ENCODE measurements around the gene TNF. TPM values are rescaled to one million over a fixed set of nuclear protein-coding genes. Genes with fewer than 3 reads are reported as not detected.

TNF gene
- total RNA-seq, 2 experiments from 2014 or later = 89.2 to 92.5 TPM

- CTCF ChIA-PET = interaction anchor here (1.1 to 56.2 kb wide), 3 partner anchors 11 to 56 kb away, joined by 3 to 2542 read pairs (median 4); partner anchors contain the start of genes LST1, LTB, NCR3 and TNF
- Mint-ChIP-seq H3K4me1 (ENCODE audit: low read depth) (peaks cover 58% of the 10 kb centered on the region), H3K4me3 (no peak overlapping the region), H3K36me3 (ENCODE audit: low read depth) (peaks cover 87% of the 10 kb centered on the region), H3K9me3 (no peaks in the 10 kb centered on the region), H3K27me3 (no peaks in the 10 kb centered on the region), H3K27ac (peak overlapping the region; percentile 14)
- intact Hi-C loops (cut with micrococcal nuclease) = no loop called here
- TF ChIP-seq CTCF (IDR thresholded peaks at IDR 0.05) = no peak
- no peak for ATAC-seq
- DNase-seq = no peak
- POLR2A ChIA-PET = interaction anchor here (0.8 to 2.1 kb wide), 5 partner anchors 19 to 89 kb away, joined by 3 to 11 read pairs (median 7); partner anchors contain the start of gene MICB
These were observed 39.6 kb upstream of the TNF start for GRCh38 chr6:31535538-31536324.

GRCh38 chr6:31538805-31539400 is 36.5 kb upstream of the TNF start:
- POLR2A ChIA-PET = interaction anchor here (0.6 to 6.0 kb wide), 12 partner anchors 9 to 113 kb away, joined by 3 to 97 read pairs (median 4); partner anchors contain the start of genes LTB, MCCD1, PRRC2A and TNF
- H3K4me3 Mint-ChIP-seq = peak overlapping the region; percentile 81
- H3K4me1 Mint-ChIP-seq (ENCODE audit: low read depth) = peaks cover 52% of the 10 kb centered on the region
- no peak for TF ChIP-seq CTCF (IDR thresholded peaks at IDR 0.05)
- no peaks in the 10 kb centered on the region for H3K9me3 Mint-ChIP-seq
- H3K27ac Mint-ChIP-seq = peak overlapping the region; percentile 95
- intact Hi-C loops (cut with micrococcal nuclease) = no loop called here
- H3K36me3 Mint-ChIP-seq (ENCODE audit: low read depth) = peaks cover 70% of the 10 kb centered on the region
- H3K27me3 Mint-ChIP-seq = no peaks in the 10 kb centered on the region
- ATAC-seq (no peak), DNase-seq (peak; percentile 29)
- CTCF ChIA-PET = interaction anchor here (1.3 to 56.2 kb wide), 3 partner anchors 44 to 53 kb away, joined by 6 to 2542 read pairs (median 12); partner anchors contain the start of genes LST1, LTB, NCR3 and TNF

GRCh38 chr6:31540640-31541039 is 34.7 kb upstream of the TNF start:
- Mint-ChIP-seq H3K9me3 (no peaks in the 10 kb centered on the region), H3K27me3 (no peaks in the 10 kb centered on the region), H3K27ac (peak overlapping the region; percentile 95), H3K4me1 (ENCODE audit: low read depth) (peaks cover 43% of the 10 kb centered on the region), H3K36me3 (ENCODE audit: low read depth) (peaks cover 53% of the 10 kb centered on the region), H3K4me3 (peak overlapping the region; percentile 81)
- DNase-seq = no peak
- ChIA-PET POLR2A (interaction anchor here (0.8 to 6.0 kb wide), 24 partner anchors 9 to 1313 kb away, joined by 3 to 97 read pairs (median 6); partner anchors contain the start of genes C6orf47, DXO, GPANK1 and LSM2), CTCF (interaction anchor here (1.2 to 56.2 kb wide), 6 partner anchors 10 to 82 kb away, joined by 5 to 2542 read pairs (median 12); partner anchors contain the start of genes LST1, LTB, NCR3 and TNF)
- ATAC-seq = no peak
- no peak for TF ChIP-seq CTCF (IDR thresholded peaks at IDR 0.05)
- intact Hi-C loops (cut with micrococcal nuclease) = loop anchor here (2.0 to 10.0 kb wide), 3 partner anchors 48 to 194 kb away; partner anchors contain the start of genes C6orf47, CLIC1, CSNK2B and GPANK1

GRCh38 chr6:31541059-31541657 is 34.2 kb upstream of the TNF start:
- peaks cover 43% of the 10 kb centered on the region for H3K4me1 Mint-ChIP-seq (ENCODE audit: low read depth)
- H3K9me3 Mint-ChIP-seq = no peaks in the 10 kb centered on the region
- intact Hi-C loops (cut with micrococcal nuclease) = loop anchor here (2.0 to 10.0 kb wide), 3 partner anchors 48 to 194 kb away; partner anchors contain the start of genes C6orf47, CLIC1, CSNK2B and GPANK1
- no peaks in the 10 kb centered on the region for H3K27me3 Mint-ChIP-seq
- H3K36me3 Mint-ChIP-seq (ENCODE audit: low read depth) = peaks cover 48% of the 10 kb centered on the region
- H3K27ac Mint-ChIP-seq = peak overlapping the region; percentile 95
- peak; percentile 29 for ATAC-seq
- ChIA-PET CTCF (interaction anchor here (1.0 to 56.2 kb wide), 8 partner anchors 9 to 141 kb away, joined by 5 to 2542 read pairs (median 6); partner anchors contain the start of genes LST1, LTB, NCR3 and TNF), POLR2A (interaction anchor here (0.6 to 6.0 kb wide), 47 partner anchors 10 to 1312 kb away, joined by 3 to 97 read pairs (median 4); partner anchors contain the start of genes AIF1, C6orf47, CSNK2B and DXO)
- TF ChIP-seq CTCF (IDR thresholded peaks at IDR 0.05) = no peak
- H3K4me3 Mint-ChIP-seq = peak overlapping the region; percentile 81
- DNase-seq = peak; percentile 81

Measured in activated CD8-positive, alpha-beta T cell treated with anti-CD3 and anti-CD28 coated beads for 36 hours (primary cell).